ENCODE data around the gene GJB3. TPM values are rescaled to one million over a fixed set of nuclear protein-coding genes. Genes with fewer than 3 reads are reported as not detected.
"Not testable (repeated sequence)": the region's sequence is repeated elsewhere in the genome, so short reads cannot be mapped to it uniquely, and the experiment has no call there.

The GJB3 gene
- total RNA-seq, result 0.80 TPM
- long read RNA-seq, partial matches to known transcripts, result 0 of 1 reads
- long read RNA-seq, other reads (novel, unspliced or antisense), result 1 of 1 reads

DNA sequence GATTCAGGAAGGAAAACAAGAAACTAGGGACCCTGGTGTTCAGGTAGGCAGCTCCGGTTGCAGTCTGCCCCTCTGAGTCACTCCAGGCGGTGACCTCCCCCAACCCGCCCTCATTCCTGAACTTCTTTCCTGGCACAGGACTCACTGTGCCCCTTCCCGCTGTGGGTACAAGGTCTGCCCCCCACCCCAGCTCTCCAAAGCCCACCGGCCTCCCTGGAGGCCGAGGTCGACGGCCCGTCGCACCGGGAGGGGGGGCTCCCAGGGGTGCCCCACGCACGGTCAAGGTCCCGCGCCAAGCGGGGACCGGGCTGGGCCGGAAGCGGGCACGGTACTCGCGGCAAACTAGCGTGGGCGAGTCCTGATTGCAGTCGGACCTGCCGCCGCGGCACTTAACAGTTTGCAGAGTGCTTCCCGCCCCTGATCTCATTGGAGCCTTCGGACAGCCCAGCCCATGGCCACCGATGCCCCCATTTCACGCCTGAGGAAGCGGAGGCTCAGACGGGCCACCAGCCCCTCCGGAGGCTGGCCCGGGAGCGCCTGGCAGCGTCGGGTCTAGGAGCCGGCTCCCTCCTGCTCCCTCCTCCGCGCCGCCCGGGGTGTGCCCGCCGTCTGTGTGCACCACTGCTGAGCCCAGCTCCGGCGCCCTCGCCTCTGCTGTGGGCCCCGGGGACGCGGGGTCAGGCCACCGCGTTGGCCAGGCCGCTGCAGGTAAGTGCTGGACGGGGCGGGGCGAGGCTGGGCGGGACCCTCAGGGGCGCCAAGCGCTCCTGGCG is at the start of gene GJB3:
GJB3 (plus strand) TSS at position 144 of the 773 bp plus-strand sequence. CDS start 3,549 bp downstream, outside the sequence.
- intact Hi-C loops (cut with DNase I), result no loop called here
- TF ChIP-seq, protein P1, sequence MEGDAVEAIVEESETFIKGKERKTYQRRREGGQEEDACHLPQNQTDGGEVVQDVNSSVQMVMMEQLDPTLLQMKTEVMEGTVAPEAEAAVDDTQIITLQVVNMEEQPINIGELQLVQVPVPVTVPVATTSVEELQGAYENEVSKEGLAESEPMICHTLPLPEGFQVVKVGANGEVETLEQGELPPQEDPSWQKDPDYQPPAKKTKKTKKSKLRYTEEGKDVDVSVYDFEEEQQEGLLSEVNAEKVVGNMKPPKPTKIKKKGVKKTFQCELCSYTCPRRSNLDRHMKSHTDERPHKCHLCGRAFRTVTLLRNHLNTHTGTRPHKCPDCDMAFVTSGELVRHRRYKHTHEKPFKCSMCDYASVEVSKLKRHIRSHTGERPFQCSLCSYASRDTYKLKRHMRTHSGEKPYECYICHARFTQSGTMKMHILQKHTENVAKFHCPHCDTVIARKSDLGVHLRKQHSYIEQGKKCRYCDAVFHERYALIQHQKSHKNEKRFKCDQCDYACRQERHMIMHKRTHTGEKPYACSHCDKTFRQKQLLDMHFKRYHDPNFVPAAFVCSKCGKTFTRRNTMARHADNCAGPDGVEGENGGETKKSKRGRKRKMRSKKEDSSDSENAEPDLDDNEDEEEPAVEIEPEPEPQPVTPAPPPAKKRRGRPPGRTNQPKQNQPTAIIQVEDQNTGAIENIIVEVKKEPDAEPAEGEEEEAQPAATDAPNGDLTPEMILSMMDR (IDR thresholded peaks at IDR 0.05), result no peak
- Histone ChIP-seq H3K4me3 (peak within 1 kb of the TSS; percentile 47), H3K36me3 (no peaks in the 10 kb centered on the region), H3K9me3 (no peaks in the 10 kb centered on the region), H3K27me3 (ENCODE audit: low read depth) (peaks cover 36% of the 10 kb centered on the region), H3K4me1 (peaks cover 17% of the 10 kb centered on the region), H3K27ac (no peak within 1 kb of the TSS)
- peak; percentile 52 to 68 for ATAC-seq
- no peak for DNase-seq

GRCh38 chr1:34732831-34733230 is 48.2 kb upstream of the GJB3 start:
- H3K36me3 ChIP-seq; DNase-seq; H3K4me1 ChIP-seq; H3K9me3 ChIP-seq; H3K27ac ChIP-seq; H3K4me3 ChIP-seq; H3K27me3 ChIP-seq (ENCODE audit: low read depth); ATAC-seq; intact Hi-C loops (cut with DNase I): not testable (repeated sequence)

DNA sequence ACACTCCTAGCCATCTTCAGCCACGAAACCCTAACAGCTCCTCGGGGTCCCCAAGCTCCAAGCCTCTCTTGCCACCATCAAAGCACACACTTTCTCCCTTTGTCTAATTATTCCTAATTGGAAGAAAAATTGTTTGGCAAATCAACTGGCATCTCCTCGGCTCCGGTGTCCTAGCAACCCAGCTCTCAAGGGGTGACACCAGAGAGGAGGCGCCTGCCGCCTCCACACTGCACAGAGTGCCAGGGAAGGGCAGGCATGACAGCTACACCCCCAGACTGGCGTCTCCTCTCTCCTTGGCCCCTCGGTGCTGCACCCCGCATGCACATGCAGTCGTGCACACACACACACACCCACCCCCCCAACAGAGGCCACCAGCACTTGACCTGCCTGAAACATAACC is 44.3 kb upstream of the GJB3 start:
- DNase-seq (no peak), ATAC-seq (no peak)
- intact Hi-C loops (cut with DNase I), result no loop called here
- TF ChIP-seq, protein P1 (IDR thresholded peaks at IDR 0.05), result no peak
- no peak overlapping the region for H3K4me3 ChIP-seq
- H3K27ac ChIP-seq, result no peak overlapping the region
- H3K9me3 ChIP-seq, result no peaks in the 10 kb centered on the region
- no peaks in the 10 kb centered on the region for H3K4me1 ChIP-seq
- peaks cover 3% of the 10 kb centered on the region for H3K27me3 ChIP-seq (ENCODE audit: low read depth)
- H3K36me3 ChIP-seq, result no peaks in the 10 kb centered on the region

- H3K27me3 ChIP-seq (ENCODE audit: low read depth); H3K27ac ChIP-seq; DNase-seq; ATAC-seq; H3K9me3 ChIP-seq; H3K4me3 ChIP-seq; intact Hi-C loops (cut with DNase I); H3K4me1 ChIP-seq; H3K36me3 ChIP-seq: not testable (repeated sequence)
These were observed 43.8 kb upstream of the GJB3 start for GRCh38 chr1:34737236-34737635.

DNA sequence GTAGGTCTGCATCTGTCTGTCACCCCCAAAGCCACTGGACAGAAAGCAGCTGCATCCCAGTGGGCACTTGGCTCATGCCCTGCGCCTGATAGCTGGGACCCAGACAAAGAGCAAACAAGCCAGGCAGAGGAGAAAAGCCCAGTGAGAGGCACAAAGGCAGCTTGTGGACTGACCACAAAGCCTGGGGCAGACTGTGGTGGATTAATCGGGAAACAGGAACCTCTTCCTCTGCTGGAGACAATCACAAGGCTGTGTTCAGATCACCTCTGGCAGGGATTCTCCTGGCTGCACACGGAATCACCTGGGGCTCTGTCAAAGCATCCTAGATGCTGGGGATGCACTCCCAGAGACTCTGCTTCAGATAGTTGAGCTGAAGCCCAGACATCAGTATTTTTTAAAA is 41.4 kb upstream of the GJB3 start:
- TF ChIP-seq, protein P1 (IDR thresholded peaks at IDR 0.05), result no peak
- DNase-seq (no peak), ATAC-seq (no peak)
- peaks cover 3% of the 10 kb centered on the region for H3K27me3 ChIP-seq (ENCODE audit: low read depth)
- no peaks in the 10 kb centered on the region for H3K4me1 ChIP-seq
- no peak overlapping the region for H3K27ac ChIP-seq
- H3K9me3 ChIP-seq, result no peaks in the 10 kb centered on the region
- intact Hi-C loops (cut with DNase I), result no loop called here
- no peak overlapping the region for H3K4me3 ChIP-seq
- H3K36me3 ChIP-seq, result no peaks in the 10 kb centered on the region

GRCh38 chr1:34740161-34740868 is 40.7 kb upstream of the GJB3 start:
- Histone ChIP-seq H3K9me3 (no peaks in the 10 kb centered on the region), H3K36me3 (no peaks in the 10 kb centered on the region), H3K4me1 (no peaks in the 10 kb centered on the region), H3K27me3 (ENCODE audit: low read depth) (peaks cover 3% of the 10 kb centered on the region), H3K27ac (no peak overlapping the region), H3K4me3 (no peak overlapping the region)
- intact Hi-C loops (cut with DNase I), result no loop called here
- TF ChIP-seq, protein P1 (IDR thresholded peaks at IDR 0.05), result no peak
- ATAC-seq, result peak; percentile 44 to 57
- DNase-seq, result no peak
